Activated T-cell treated with anti-CD3 and anti-CD28 coated beads for 48 hours (primary cell): ENCODE results near the gene IMMP2L.

Experiments
- DNase-seq: peaks from one replicate; pipeline ENCODE4 v3.0.0-alpha.2; 2020; ENCODE audit warnings: low read depth

Gene IMMP2L

GRCh38 chr7:111392294-111392693 lies 170.0 kb downstream of the IMMP2L start:
- DNase-seq = no peak

DNA sequence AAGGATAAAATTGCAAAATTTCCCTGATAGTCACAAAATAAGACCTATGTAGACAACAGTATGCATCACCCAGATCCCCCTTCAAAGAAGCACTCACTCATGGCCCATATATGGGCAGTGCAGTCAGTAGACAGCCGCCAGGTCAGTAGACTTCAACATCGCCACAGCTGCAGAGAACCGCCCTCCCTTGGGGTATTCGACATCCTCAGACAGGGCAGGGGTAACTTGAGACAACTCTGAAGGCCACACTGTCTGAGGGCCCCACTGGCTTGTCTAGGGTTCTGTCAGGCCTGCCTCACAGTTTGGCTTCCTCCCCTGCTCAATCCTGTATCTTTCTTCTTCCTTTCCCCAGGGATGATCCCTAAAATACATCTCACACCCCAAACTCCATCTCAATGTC lies 172.3 kb downstream of the IMMP2L start:
- DNase-seq = no peak

DNA sequence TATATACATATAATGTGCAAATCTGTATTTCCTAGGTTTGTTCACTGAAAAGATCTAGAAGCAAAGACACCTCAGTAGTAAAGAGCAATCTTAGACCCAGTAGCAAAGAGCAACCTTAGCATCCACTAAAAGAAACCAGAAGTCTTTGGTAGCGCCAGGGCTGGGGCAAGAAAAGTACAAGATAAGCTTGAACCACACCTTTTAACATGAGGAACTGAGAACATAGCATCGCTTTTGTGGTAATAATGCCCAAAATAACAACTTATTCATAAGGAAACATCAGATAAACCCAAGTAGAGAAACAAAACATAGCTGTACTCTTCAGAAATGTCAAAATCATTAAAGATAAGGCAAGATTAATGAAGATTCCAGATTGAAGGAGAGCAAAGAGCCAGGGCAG lies 173.4 kb downstream of the IMMP2L start:
- DNase-seq = no peak

- DNase-seq = no peak
These were observed 174.3 kb downstream of the IMMP2L start for GRCh38 chr7:111388016-111388415.

DNA sequence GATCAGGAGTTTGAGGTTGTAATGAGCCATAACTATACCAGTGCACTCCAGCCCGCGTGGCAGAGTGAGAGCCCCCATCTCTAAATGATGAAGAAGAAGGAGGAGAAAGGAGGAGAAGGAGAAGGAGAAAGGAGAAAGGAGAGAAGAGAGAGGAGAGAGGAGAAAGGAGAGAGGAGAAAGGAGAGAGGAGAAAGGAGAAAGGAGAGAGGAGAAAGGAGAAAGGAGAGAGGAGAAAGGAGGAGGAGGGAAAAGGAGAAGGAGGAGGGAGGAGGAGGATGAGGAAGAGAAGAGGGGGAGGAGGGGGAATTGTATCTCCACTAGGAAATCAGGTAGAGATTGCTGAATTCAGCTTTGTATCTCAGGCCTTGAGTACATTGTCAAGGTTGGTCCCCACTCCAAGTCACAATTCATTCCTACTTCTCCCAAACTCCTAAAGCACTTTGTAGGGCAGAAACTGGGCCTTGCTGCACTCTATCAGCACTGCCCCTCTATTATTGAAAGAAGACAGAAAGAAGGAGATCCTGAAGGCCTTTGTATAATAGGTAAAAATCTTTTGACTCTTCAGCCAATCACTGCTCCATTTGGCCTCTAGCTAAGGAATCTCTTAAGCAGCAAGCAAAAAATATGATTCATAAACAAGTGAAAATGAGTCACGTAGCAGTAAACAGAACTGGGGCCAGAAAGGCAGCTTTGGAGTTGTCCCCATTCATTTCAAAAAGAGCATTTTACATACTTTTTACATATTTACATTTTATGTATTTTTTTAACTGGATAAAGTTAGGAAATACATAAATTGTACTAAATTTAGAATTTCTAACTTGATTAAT lies 178.0 kb downstream of the IMMP2L start:
- DNase-seq = no peak

DNA sequence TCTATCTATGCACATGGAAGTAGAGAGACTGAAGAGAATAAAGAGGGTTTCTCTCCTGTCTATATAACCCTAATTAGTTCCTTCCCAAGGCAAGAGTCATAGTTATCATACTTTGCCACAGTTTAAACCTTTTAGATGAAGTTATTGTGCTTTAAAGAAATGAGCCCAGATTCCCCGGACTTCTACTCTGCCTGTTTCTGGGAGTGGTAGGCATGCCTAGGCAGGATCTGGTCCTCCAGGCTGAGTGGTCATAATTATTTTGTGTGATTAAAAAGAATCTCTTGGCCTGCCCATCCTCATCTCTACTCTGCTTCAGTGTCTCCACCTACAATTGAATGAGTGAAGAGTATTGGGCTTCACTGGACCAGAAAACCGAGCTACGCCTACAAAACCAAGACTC lies 179.2 kb downstream of the IMMP2L start:
- no peak for DNase-seq

- no peak for DNase-seq
These were observed 180.7 kb downstream of the IMMP2L start for GRCh38 chr7:111381590-111381989.

DNA sequence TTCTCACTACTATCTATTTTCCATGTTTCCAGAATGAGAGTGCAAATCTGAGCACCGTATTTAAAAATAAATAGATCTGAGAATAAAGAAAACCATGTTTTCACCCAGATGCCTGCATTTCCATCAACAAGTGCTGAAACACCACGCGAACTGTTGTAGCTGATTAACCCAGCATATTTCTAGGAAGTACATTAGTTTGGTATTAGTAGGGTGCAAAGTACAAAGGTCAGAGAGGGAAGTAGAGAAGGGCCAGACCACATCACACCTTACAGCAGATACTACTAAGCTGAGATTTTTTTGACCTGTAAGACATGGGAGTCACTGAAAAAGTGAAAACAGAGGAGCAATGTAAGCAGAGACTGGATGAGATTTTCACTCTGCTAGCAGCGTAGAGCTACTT lies 181.3 kb downstream of the IMMP2L start:
- no peak for DNase-seq

DNA sequence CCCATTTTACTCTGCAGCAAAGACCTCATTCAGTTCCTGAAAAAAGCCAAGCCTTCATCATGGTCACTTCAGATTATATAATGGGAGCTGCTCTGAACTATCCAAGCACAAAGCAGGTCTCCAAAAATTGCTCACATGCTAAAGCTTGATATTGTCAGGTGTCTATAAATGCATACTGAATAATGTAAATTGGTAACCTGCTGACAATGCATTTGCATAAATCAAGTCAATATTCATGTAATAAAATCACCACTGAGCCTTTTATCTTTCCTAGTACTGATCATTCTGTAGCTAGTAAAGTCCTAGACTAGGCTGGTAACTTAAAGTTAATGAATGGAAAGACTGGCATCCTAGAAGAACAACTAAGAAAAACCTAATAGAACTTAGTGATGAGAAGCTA lies 188.3 kb downstream of the IMMP2L start:
- DNase-seq = no peak

DNA sequence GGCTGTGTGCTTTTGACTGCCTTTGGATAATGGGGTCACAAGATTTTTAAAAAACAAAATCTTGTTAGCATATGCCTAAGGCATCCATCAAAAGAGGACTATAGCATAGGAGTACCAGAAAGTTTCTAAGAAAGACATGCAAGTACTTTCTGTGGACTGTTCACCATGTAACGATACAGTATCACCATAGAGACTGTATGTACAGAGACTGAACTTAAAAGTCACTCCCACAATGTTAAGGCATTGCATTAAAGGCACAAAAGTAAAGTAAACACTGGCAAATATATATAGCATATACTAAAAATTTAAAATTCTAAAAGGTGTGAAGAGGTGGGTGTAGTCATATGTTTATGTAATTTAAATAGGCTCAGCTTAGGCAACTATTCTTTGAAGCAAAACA lies 190.9 kb downstream of the IMMP2L start:
- DNase-seq = no peak

DNA sequence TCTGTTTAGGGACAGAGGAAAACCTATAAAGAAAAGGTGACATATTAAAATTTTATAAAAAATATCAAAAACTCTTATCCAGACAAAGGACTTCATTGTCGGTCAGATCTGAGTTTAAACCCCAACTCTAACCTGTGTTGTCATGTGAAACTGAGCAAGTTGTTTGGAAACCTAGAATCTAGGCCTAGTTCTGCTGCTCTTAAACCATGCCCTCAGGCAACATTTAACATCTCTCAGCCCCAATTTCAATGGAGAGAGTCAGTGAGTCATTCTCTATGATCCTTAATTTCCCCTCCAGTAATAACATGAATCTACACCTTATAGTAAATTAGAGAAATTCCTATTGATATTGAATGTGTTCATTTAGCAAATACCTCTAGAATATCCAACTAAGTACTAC lies 192.3 kb downstream of the IMMP2L start:
- DNase-seq = no peak

DNA sequence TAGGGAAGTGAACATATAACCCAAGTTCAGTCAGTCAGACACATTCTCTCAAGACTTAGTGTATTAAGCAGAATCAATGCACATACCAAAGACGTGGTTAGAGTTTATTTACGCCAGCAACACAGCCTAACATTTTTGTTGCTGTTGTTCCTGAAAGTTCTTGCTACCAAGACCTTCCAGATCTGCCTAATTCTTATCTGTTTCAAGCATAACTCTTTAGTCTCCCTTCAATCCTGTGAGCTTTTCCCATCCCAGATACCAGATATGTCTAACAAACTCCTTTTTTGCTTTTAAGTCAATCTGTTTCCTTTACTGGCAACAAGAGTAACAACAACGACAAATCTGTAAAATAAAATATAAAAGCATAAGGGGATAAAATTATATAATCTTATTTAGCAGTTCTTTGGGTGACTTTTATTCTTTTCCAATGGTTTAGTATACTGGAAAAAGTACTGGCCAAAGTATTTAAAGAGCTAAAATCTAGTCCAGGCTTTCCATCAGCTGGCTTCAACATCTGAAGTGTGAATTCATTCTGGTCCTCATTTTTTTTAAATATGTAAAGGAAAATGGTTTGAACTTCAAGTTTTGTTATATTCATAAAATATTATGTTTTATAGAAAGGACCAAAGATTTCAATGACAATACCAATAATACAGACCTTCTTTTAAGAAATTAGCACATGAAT lies 193.8 kb downstream of the IMMP2L start:
- no peak for DNase-seq

DNA sequence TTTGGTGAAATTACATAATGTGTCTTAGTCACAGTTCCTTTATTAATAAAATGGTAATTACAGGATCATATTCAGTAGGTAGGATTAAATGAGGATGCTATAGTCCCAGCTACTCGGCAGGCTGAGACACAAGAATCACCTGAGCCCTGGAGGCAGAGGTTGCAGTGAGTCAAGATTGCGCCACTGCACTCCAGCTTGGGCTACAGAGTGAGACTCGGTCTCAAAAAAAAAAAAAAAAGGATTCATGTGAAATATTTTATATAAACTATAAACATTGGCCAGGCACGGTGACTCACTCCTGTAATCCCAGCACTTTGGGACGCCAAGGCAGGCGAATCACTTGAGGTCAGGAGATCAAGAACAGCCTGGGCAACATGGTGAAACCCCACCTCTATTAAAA lies 197.9 kb downstream of the IMMP2L start:
- no peak for DNase-seq

DNA sequence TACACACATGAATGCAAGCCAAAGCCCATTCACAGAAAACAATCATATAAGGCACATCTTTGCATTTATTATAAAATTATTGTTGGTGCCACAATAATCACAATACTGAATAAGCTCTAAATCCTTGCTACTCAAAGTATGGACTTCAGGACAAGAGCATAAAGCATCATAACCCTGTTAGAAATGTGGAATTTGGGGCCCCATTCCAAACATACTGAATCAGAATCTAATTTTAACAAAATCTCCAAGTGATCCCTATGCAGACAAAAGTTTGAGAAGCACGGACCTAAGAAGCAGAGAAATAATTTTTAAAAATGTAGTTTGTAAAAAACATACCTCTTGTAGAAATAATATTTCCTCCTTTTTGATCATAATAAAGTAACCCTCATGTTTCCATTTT lies 199.2 kb downstream of the IMMP2L start:
- no peak for DNase-seq

- DNase-seq = no peak
These were observed 199.7 kb downstream of the IMMP2L start for GRCh38 chr7:111362506-111363054.

- DNase-seq = no peak
These were observed 203.4 kb downstream of the IMMP2L start for GRCh38 chr7:111358915-111359314.

DNA sequence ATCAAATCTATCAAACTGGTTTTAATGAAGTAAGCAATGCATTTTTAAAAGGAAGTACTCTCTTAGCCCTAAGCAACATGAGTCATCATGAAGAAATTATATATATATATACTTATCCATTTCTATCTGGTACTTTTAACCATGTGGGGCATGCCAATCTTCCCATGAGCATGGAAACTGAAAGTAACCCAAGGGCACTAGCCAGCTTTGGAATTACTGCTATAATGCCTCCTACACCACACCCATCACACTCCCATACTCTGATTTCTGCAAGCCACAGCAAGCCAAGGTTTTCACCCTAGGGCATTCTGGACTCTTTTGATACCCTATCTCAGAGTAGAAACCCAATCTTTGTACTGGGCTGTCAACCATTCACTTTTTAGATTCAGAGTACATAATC lies 204.6 kb downstream of the IMMP2L start:
- no peak for DNase-seq

GRCh38 chr7:111356941-111357340 lies 205.4 kb downstream of the IMMP2L start:
- no peak for DNase-seq

DNA sequence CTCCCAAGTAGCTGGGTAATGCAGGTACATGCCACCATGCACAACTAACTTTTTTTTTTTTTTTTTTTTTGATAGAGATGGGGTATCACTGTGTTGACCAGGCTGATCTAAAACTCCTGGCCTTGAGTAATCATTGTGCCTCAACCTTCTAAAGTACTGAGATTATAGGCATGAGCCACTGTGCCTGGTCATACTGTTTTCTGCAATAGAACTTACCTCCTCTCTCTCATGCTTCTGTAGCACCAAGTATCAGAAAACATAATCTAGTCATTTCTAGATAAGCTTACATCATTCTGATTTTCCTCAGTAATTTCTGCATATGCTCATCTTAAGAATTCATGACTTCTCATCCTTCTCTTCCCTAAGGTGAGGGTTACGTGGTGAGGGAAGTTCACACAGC lies 210.0 kb downstream of the IMMP2L start:
- no peak for DNase-seq

- no peak for DNase-seq
These were observed 216.1 kb downstream of the IMMP2L start for GRCh38 chr7:111346219-111346618.

- DNase-seq = no peak
These were observed 219.3 kb downstream of the IMMP2L start for GRCh38 chr7:111343017-111343416.

- DNase-seq = no peak
These were observed 223.3 kb downstream of the IMMP2L start for GRCh38 chr7:111339006-111339405.

- no peak for DNase-seq
These were observed 229.3 kb downstream of the IMMP2L start for GRCh38 chr7:111333010-111333409.

DNA sequence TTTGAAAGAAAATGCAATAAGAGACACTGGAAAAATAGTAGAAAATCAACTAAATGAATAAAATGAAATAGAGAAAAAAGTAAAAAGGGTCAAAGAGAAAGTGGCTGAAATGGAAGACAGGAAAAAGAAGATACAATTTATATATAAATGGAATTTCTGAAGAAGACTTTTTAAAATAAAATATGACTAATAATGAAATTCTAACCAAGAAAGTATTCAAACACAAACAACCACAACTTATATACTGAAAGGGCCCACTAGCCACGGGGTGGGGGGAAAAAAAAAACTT lies 232.1 kb downstream of the IMMP2L start:
- DNase-seq = no peak
